ENCODE measurements around the gene CSTPP1.

The CSTPP1 gene, protein sequence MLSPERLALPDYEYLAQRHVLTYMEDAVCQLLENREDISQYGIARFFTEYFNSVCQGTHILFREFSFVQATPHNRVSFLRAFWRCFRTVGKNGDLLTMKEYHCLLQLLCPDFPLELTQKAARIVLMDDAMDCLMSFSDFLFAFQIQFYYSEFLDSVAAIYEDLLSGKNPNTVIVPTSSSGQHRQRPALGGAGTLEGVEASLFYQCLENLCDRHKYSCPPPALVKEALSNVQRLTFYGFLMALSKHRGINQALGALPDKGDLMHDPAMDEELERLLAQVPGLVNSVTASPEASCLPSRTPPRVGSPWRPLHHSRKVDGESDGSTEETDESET

GRCh38 chr11:46936138-46937110, at the start of gene CSTPP1:
Gene CSTPP1, plus strand, starts transcription at chr11:46936761. Its CDS starts 45 bp downstream, at chr11:46936806.
- H3K27ac ChIP-seq (ENCODE audit: low read depth, low read length), result no peak within 1 kb of the TSS
- 0 out of 2 replicates have a peak, but pooled peaks cover 3% of the 10 kb centered on the region for H3K36me3 ChIP-seq (ENCODE audit: control insufficient read depth, low read length)
- peak within 1 kb of the TSS; percentile 81 for H3K4me3 ChIP-seq (ENCODE audit: low read length)
- peaks cover 14% of the 10 kb centered on the region for H3K4me1 ChIP-seq (ENCODE audit: control insufficient read depth, low read length)
- no peaks in the 10 kb centered on the region for H3K27me3 ChIP-seq (ENCODE audit: control insufficient read depth, low read length)
- H3K9me3 ChIP-seq (ENCODE audit: control insufficient read depth, insufficient read depth, low read length), result no peaks in the 10 kb centered on the region
- no peaks in the 10 kb centered on the region for H3K9me2 ChIP-seq (replicated peaks; ENCODE audit: control insufficient read depth, low read length)
- TF ChIP-seq, protein P1, sequence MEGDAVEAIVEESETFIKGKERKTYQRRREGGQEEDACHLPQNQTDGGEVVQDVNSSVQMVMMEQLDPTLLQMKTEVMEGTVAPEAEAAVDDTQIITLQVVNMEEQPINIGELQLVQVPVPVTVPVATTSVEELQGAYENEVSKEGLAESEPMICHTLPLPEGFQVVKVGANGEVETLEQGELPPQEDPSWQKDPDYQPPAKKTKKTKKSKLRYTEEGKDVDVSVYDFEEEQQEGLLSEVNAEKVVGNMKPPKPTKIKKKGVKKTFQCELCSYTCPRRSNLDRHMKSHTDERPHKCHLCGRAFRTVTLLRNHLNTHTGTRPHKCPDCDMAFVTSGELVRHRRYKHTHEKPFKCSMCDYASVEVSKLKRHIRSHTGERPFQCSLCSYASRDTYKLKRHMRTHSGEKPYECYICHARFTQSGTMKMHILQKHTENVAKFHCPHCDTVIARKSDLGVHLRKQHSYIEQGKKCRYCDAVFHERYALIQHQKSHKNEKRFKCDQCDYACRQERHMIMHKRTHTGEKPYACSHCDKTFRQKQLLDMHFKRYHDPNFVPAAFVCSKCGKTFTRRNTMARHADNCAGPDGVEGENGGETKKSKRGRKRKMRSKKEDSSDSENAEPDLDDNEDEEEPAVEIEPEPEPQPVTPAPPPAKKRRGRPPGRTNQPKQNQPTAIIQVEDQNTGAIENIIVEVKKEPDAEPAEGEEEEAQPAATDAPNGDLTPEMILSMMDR (IDR thresholded peaks at IDR 0.05; ENCODE audit: low read depth, low read length, poor library complexity, severe bottlenecking), result no peak
- no peak for TF ChIP-seq EZH2phosphoT487 (IDR thresholded peaks at IDR 0.05; ENCODE audit: borderline replicate concordance, low read length)
- no peaks in the 10 kb centered on the region for H3F3A ChIP-seq (ENCODE audit: control insufficient read depth, insufficient read depth)
- peak within 1 kb of the TSS; percentile 82 for H3K4me2 ChIP-seq (ENCODE audit: low read length)
- H3K79me2 ChIP-seq (ENCODE audit: control insufficient read depth, low read length), result peaks cover 15% of the 10 kb centered on the region
- no peaks in the 10 kb centered on the region for H4K20me1 ChIP-seq (ENCODE audit: control insufficient read depth, insufficient read depth, low read depth, low read length)

DNA sequence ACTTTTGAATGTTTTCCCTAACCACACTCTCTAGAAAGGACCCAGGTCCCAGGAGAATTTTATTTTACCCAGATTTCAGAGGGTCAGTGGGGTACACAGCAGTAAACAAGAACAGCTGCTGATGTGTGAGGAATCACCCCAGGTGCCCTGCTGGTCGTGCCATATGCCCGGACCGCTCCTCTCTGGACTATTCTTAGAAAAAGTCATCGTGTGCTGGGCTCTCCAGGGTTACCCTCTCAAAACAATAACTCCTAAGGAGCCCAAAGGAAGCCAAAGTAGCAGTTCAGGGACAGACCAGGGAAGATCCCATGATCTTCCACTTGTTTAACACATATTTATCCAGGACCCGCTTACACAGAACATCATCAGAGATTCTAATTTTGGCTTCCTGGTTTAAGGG, 47.9 kb upstream of the CSTPP1 start:
- Histone ChIP-seq H4K20me1 (ENCODE audit: control insufficient read depth, insufficient read depth, low read depth, low read length) (no peaks in the 10 kb centered on the region), H3K79me2 (ENCODE audit: control insufficient read depth, low read length) (no peaks in the 10 kb centered on the region), H3K27me3 (ENCODE audit: control insufficient read depth, low read length) (no peaks in the 10 kb centered on the region), H3K4me1 (ENCODE audit: control insufficient read depth, low read length) (no peaks in the 10 kb centered on the region), H3K9me2 (replicated peaks; ENCODE audit: control insufficient read depth, low read length) (no peaks in the 10 kb centered on the region), H3F3A (ENCODE audit: control insufficient read depth, insufficient read depth) (no peaks in the 10 kb centered on the region), H3K4me2 (ENCODE audit: low read length) (no peak overlapping the region), H3K4me3 (ENCODE audit: low read length) (no peak overlapping the region), H3K36me3 (ENCODE audit: control insufficient read depth, low read length) (peaks cover 13% of the 10 kb centered on the region), H3K9me3 (ENCODE audit: control insufficient read depth, insufficient read depth, low read length) (no peaks in the 10 kb centered on the region), H3K27ac (ENCODE audit: low read depth, low read length) (no peak overlapping the region)
- no peak for TF ChIP-seq EZH2phosphoT487 (IDR thresholded peaks at IDR 0.05; ENCODE audit: borderline replicate concordance, low read length)
- TF ChIP-seq, protein P1 (IDR thresholded peaks at IDR 0.05; ENCODE audit: low read depth, low read length, poor library complexity, severe bottlenecking), result no peak

DNA sequence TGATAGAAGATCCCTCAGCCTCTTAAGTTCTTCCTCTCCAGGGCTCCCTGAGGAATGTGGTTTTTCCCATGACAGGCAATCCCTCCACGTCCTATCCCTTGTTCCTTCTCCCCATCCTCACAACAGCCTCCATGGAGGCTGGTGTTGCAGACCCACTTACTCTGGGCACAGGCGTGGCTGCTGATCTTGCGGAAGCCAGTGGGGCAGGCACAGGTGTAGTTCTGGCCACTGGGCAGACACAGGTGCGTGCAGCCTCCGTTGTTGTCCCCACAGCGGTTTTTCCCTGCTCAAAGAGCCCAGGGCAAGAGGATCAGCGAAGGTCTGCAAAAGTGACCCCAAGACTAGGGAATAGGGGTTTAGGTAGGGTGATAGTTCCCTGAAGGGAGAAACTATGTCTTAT, 47.3 kb upstream of the CSTPP1 start:
- TF ChIP-seq EZH2phosphoT487 (IDR thresholded peaks at IDR 0.05; ENCODE audit: borderline replicate concordance, low read length), result no peak
- TF ChIP-seq, protein P1 (IDR thresholded peaks at IDR 0.05; ENCODE audit: low read depth, low read length, poor library complexity, severe bottlenecking), result no peak

More for the DNA sequence above, 47.3 kb upstream of the CSTPP1 start:
- H3K4me2 ChIP-seq (ENCODE audit: low read length), result no peak overlapping the region
- no peaks in the 10 kb centered on the region for H3K9me2 ChIP-seq (replicated peaks; ENCODE audit: control insufficient read depth, low read length)
- no peaks in the 10 kb centered on the region for H4K20me1 ChIP-seq (ENCODE audit: control insufficient read depth, insufficient read depth, low read depth, low read length)
- H3F3A ChIP-seq (ENCODE audit: control insufficient read depth, insufficient read depth), result no peaks in the 10 kb centered on the region
- H3K27me3 ChIP-seq (ENCODE audit: control insufficient read depth, low read length), result no peaks in the 10 kb centered on the region
- no peak overlapping the region for H3K27ac ChIP-seq (ENCODE audit: low read depth, low read length)
- no peak overlapping the region for H3K4me3 ChIP-seq (ENCODE audit: low read length)
- H3K79me2 ChIP-seq (ENCODE audit: control insufficient read depth, low read length), result no peaks in the 10 kb centered on the region
- H3K36me3 ChIP-seq (ENCODE audit: control insufficient read depth, low read length), result peaks cover 11% of the 10 kb centered on the region; the same call in 1 of the 2 replicates
- H3K9me3 ChIP-seq (ENCODE audit: control insufficient read depth, insufficient read depth, low read length), result no peaks in the 10 kb centered on the region
- no peaks in the 10 kb centered on the region for H3K4me1 ChIP-seq (ENCODE audit: control insufficient read depth, low read length)

Measured in DOHH2 (cell line).